NCI-H1694 (cell line): Measurements from ENCODE around the gene CNKSR3.
"Not testable (repeated sequence)": the region's sequence is repeated elsewhere in the genome, so short reads cannot be mapped to it uniquely, and the experiment has no call there.

Experiments used
- DNase-seq: peaks from one replicate; lab custom pipeline; 2025; lab: John Stamatoyannopoulos, UW

CNKSR3 gene

DNA sequence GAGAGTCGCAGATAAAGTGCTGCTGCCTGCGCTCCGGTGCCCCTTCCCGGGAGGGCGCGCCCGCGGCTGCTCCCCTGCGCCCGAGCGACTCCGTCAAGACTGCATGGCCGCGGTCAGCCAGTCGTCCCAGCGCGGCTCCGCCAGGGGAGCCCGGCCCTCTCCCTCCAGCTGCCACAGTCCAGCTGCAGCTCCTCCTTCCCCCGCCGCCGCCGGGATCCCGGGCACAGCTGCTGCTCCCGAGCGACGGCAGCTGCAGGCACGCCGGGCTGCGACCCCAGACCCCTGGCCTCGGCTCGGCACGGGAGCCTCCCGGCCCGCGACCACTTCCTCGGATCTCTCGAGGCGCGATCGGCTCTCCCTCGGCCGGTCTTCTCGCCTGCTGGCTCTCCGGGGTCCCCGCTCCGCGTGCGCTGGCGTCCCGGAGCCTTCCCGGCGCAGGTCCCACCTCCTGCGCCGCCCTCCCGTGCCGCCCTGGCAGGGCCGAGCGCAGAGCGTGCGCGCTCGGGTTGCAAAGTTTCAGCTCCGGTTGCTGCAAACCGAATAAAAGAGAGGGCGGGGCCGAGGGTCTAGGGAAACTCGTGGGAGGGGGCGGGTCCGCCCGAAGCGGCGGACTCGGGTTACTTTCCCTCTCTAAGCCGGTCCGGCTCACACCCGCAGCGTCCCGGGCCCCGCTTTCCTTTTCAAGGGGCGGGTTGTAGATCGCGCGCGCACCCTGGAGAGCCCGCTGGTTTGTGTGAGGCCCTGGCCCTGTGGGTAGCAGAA, at the start of gene CNKSR3:
Gene CNKSR3, minus strand, starts transcription at position 542 of the 762 bp plus-strand sequence. CDS start 571 bp downstream, outside the sequence.
- peak; percentile 39 for DNase-seq

DNA sequence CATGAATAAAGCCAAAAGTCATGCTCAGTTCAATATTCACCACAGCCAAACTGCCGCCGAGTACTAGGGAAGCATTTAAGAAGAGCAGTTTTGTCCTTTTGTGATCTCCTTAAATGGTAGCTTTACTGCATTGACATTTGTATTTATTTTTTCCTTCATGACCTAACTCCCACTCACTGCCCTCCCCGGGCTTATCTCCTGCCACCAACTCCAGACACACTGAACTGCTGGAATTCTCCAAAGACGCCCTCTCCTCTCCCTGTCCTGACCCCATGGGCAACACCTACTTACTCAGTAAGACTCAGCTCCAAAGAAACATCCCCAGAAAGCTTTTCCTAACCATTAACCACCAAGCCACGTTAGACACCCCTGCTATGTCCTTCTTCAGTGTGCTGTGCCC, 48.5 kb upstream of the CNKSR3 start:
- DNase-seq, result no peak

DNA sequence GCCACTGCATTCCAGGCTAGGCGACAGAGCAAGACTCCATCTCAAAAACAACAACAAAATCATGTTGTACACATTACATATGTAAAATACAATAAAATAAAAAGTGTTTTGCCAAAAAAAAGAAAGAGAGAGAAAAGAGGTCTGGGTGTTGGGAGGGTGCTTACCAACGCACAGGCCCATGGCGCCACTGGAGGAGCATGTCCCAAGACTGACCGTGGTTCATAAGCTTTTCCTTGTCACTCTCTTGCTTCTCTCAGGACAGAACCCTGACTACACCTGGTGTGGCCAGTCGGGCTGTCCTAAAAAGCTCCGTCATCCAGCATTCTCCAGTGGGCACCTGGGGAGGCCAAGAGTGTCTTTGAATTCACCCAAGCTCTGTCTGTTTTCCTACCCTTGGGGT, 48.0 kb upstream of the CNKSR3 start:
- DNase-seq, result no peak

GRCh38 chr6:154555073-154555677, 44.7 kb upstream of the CNKSR3 start:
- DNase-seq, result no peak

GRCh38 chr6:154554491-154554890, 44.0 kb upstream of the CNKSR3 start:
- DNase-seq, result no peak

- DNase-seq, result no peak
Measured at GRCh38 chr6:154550779-154551178, 40.3 kb upstream of the CNKSR3 start.

DNA sequence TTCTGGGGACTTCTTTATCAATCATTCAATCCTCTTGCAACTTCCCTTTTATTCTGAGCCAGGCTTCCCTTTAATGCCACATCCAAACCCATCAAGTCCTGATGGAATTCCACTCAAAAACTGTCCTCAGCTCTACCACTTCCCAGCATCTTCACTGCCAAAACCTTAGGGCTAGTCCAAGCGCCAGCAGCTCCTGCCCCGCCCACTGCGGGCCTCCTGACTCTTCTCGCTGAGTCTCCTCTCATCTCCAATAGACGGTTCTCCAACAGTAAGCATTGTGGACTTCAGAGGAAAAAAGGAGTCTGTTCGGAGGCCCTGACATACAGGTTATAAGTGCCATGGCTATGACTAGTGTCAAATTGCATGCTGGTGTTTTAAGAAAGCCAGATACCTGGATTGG, 38.7 kb upstream of the CNKSR3 start:
- no peak for DNase-seq

GRCh38 chr6:154548130-154548830, 37.8 kb upstream of the CNKSR3 start:
- no peak for DNase-seq

- DNase-seq, result no peak
Measured at GRCh38 chr6:154543628-154544027, 33.1 kb upstream of the CNKSR3 start.

GRCh38 chr6:154542747-154543146, 32.3 kb upstream of the CNKSR3 start:
- DNase-seq, result no peak

GRCh38 chr6:154541837-154542236, 31.4 kb upstream of the CNKSR3 start:
- not testable (repeated sequence) for DNase-seq

- no peak for DNase-seq
Measured at GRCh38 chr6:154539593-154540269, 29.2 kb upstream of the CNKSR3 start.

DNA sequence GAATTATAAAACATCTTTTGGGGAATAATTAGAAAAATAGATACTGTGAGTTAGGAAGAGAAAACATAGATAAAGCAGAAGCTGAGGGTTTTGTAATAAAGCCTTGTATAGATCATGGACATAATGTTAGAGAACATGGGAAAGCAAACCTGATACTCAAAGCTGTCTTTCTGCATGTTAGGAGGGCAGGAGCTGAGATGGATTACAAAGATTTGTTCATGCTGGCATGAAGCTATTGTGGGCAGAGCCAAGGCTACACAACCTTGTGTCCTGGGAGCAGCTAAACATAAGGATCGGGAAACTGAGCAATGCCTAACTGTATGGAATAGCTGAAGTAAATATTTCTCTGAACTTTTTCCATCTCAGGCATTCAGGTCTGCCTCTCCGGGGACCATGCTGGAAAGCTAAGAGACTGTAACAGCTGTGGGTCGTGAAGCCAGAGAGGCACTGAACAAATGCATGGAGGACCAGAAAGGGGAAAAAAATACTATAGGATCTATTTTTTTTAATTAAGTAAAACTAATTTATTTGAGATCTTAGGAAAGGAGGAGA, 28.2 kb upstream of the CNKSR3 start:
- DNase-seq, result no peak

- DNase-seq, result no peak
Measured at GRCh38 chr6:154537511-154538325, 27.2 kb upstream of the CNKSR3 start.

DNA sequence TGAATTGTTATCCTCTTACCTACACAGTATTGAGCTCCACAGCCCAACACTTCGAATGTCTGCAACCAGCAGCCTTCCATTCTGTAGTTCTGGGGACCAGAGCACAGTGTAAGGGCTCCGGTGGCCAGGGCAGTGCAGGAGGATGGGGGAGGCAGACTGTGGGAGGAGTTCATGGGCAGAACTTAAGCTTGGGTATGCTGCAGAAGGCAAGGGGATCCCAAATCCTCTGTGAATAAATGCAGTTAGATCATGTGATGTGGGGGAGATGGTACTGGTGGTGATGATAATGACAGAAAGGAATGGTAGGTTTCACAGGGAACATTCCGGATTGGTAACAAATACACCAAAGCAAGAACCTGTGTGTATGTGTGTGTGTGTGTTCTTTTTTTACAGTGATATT, 26.5 kb upstream of the CNKSR3 start:
- DNase-seq, result no peak

GRCh38 chr6:154536255-154536654, 25.8 kb upstream of the CNKSR3 start:
- no peak for DNase-seq

DNA sequence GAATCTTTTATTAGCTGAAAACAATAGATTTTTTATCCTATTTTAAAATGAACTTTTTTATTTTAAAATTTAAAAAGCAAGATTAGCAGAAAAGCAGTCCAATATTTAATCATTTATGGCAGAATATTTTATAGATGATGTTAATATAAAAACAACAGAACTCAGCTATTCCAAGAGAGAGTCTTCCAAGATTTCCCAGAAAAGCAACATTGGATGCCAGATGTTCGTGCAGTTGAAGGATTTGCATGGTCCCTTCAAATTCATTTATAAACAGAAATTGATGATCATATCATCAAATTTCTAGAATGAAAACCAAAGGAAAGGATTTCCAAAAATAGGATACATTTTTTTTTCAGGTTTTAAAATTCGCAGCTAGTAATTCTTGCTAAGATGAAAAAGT, 25.4 kb upstream of the CNKSR3 start:
- no peak for DNase-seq

- DNase-seq, result no peak
Measured at GRCh38 chr6:154535147-154535546, 24.7 kb upstream of the CNKSR3 start.

- no peak for DNase-seq
Measured at GRCh38 chr6:154534531-154534930, 24.0 kb upstream of the CNKSR3 start.

- no peak for DNase-seq
Measured at GRCh38 chr6:154532426-154532825, 21.9 kb upstream of the CNKSR3 start.

GRCh38 chr6:154529957-154530356, 19.5 kb upstream of the CNKSR3 start:
- no peak for DNase-seq
